ENCODE data around the gene LRP1-AS. TPM values are rescaled to one million over a fixed set of nuclear protein-coding genes. Genes with fewer than 3 reads are reported as not detected.

The LRP1-AS gene
- total and polyA plus RNA-seq, 2 experiments from 2014 or later = not detected

DNA sequence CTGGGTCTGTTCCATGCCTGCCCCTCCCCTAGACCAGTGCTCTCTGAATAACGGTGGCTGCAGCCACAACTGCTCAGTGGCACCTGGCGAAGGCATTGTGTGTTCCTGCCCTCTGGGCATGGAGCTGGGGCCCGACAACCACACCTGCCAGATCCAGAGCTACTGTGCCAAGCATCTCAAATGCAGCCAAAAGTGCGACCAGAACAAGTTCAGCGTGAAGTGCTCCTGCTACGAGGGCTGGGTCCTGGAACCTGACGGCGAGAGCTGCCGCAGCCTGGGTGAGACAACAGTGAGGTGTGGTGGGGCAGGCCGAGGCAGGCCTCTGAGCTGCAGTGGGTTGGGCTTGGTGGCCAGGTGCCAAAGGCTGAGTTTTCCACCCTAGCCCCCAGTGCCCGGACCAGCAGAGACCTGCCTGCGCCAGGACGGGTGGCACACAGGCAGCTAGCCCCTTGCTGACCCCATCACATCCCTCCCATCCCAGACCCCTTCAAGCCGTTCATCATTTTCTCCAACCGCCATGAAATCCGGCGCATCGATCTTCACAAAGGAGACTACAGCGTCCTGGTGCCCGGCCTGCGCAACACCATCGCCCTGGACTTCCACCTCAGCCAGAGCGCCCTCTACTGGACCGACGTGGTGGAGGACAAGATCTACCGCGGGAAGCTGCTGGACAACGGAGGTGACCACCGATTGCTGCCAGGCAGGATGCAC, 28.2 kb upstream of the LRP1-AS start:
- Histone ChIP-seq H3K27ac (no peak overlapping the region), H3K9me3 (ENCODE audit: low read depth) (no peaks in the 10 kb centered on the region), H3K4me3 (no peak overlapping the region), H3K27me3 (no peaks in the 10 kb centered on the region), H3K4me1 (ENCODE audit: low read depth) (no peaks in the 10 kb centered on the region), H3K36me3 (peaks cover 33% of the 10 kb centered on the region)
- DNase-seq (ENCODE audit: low read depth in 1 of 2, low spot score in 1 of 2) = peak; percentile 66 to 81
- TF ChIP-seq, protein P1, sequence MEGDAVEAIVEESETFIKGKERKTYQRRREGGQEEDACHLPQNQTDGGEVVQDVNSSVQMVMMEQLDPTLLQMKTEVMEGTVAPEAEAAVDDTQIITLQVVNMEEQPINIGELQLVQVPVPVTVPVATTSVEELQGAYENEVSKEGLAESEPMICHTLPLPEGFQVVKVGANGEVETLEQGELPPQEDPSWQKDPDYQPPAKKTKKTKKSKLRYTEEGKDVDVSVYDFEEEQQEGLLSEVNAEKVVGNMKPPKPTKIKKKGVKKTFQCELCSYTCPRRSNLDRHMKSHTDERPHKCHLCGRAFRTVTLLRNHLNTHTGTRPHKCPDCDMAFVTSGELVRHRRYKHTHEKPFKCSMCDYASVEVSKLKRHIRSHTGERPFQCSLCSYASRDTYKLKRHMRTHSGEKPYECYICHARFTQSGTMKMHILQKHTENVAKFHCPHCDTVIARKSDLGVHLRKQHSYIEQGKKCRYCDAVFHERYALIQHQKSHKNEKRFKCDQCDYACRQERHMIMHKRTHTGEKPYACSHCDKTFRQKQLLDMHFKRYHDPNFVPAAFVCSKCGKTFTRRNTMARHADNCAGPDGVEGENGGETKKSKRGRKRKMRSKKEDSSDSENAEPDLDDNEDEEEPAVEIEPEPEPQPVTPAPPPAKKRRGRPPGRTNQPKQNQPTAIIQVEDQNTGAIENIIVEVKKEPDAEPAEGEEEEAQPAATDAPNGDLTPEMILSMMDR (IDR thresholded peaks at IDR 0.05; ENCODE audit: low read depth, low read length) = peak; percentile 78

DNA sequence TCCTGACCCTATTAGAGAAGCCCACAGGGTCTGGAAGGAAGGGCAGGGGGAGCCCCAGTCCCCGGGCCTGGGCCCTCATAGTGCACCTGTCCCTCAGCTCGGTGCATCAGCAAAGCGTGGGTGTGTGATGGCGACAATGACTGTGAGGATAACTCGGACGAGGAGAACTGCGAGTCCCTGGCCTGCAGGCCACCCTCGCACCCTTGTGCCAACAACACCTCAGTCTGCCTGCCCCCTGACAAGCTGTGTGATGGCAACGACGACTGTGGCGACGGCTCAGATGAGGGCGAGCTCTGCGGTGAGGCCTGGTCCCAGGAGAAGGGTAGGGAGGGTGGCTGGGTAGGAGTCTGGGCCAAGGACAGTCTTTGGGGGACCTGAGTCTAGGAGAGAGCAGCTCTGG, 26.3 kb upstream of the LRP1-AS start:
- DNase-seq (ENCODE audit: low read depth in 1 of 2, low spot score in 1 of 2) = no peak
- Histone ChIP-seq H3K9me3 (ENCODE audit: low read depth) (no peaks in the 10 kb centered on the region), H3K27me3 (no peaks in the 10 kb centered on the region), H3K27ac (no peak overlapping the region), H3K36me3 (peaks cover 35% of the 10 kb centered on the region), H3K4me1 (ENCODE audit: low read depth) (no peaks in the 10 kb centered on the region), H3K4me3 (no peak overlapping the region)
- TF ChIP-seq, protein P1 (IDR thresholded peaks at IDR 0.05; ENCODE audit: low read depth, low read length) = no peak

DNA sequence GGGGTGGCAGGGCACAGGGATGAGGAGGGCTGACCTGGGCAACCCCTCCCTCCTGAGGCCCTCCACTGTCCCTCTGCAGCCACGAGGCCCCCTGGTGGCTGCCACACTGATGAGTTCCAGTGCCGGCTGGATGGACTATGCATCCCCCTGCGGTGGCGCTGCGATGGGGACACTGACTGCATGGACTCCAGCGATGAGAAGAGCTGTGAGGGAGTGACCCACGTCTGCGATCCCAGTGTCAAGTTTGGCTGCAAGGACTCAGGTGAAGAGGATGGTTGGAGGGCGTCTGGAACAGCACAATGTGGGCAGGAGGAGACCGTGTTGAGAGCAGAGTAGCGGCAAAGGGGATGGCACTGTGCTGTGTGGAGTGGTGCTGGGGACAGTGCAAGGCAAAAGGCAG, 25.7 kb upstream of the LRP1-AS start:
- DNase-seq (ENCODE audit: low read depth in 1 of 2, low spot score in 1 of 2) = peak; percentile 23 to 28
- no peaks in the 10 kb centered on the region for H3K9me3 ChIP-seq (ENCODE audit: low read depth)
- H3K27me3 ChIP-seq = no peaks in the 10 kb centered on the region
- TF ChIP-seq, protein P1 (IDR thresholded peaks at IDR 0.05; ENCODE audit: low read depth, low read length) = peak; percentile 56
- no peak overlapping the region for H3K4me3 ChIP-seq
- no peak overlapping the region for H3K27ac ChIP-seq
- H3K36me3 ChIP-seq = peaks cover 37% of the 10 kb centered on the region
- no peaks in the 10 kb centered on the region for H3K4me1 ChIP-seq (ENCODE audit: low read depth)

DNA sequence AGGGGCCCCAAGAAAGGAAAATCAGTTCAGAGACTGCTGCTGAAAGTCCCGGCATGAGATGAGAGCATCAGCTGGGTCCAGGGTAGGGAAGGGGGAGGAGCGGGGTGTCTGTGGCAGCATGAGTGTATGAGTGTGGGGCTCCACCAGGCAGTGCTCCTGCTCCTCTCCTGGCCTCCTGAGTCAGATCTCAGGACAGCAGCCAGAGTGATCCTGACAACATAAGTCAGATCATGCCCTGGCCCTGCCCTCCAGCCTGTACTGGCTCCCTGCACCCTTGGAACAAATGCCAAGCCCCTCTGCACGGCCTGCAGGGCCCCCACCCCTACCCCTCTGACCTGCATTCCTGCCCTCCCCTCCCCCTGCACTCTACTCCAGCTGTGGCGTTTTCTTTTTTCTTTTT, 24.2 kb upstream of the LRP1-AS start:
- peaks cover 36% of the 10 kb centered on the region for H3K36me3 ChIP-seq
- no peaks in the 10 kb centered on the region for H3K27me3 ChIP-seq
- H3K4me1 ChIP-seq (ENCODE audit: low read depth) = no peaks in the 10 kb centered on the region
- TF ChIP-seq, protein P1 (IDR thresholded peaks at IDR 0.05; ENCODE audit: low read depth, low read length) = no peak
- no peak overlapping the region for H3K27ac ChIP-seq
- peak in 1 of 2 donors; percentile 51 for DNase-seq (ENCODE audit: low read depth in 1 of 2, low spot score in 1 of 2)
- no peak overlapping the region for H3K4me3 ChIP-seq
- H3K9me3 ChIP-seq (ENCODE audit: low read depth) = no peaks in the 10 kb centered on the region

DNA sequence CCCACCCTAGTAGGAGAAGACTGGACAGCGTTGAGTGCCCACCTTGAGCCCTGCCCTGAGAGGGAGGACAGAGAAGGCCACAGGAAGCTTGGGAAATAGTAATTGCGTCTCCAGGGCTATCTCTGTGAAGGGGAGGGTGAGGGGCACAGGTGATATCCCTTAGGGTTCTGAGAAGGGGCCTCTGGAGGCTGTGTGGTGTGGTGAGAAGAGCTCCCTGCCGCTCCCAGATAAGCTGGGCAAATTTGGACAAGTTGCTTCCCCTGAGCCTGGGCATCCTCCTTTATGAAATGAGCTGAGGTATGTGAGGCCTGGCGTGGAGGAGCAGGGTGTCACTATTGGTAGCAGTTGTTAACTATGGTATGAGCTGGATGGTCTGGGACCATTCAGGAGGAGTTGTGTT, 23.5 kb upstream of the LRP1-AS start:
- H3K4me1 ChIP-seq (ENCODE audit: low read depth) = no peaks in the 10 kb centered on the region
- no peak overlapping the region for H3K27ac ChIP-seq
- no peaks in the 10 kb centered on the region for H3K9me3 ChIP-seq (ENCODE audit: low read depth)
- DNase-seq (ENCODE audit: low read depth in 1 of 2, low spot score in 1 of 2) = no peak
- TF ChIP-seq, protein P1 (IDR thresholded peaks at IDR 0.05; ENCODE audit: low read depth, low read length) = no peak
- H3K36me3 ChIP-seq = peaks cover 35% of the 10 kb centered on the region
- H3K27me3 ChIP-seq = no peaks in the 10 kb centered on the region
- no peak overlapping the region for H3K4me3 ChIP-seq
